ENCODE data around the gene RBP5.

RBP5 gene

GRCh38 chr12:7144414-7145120 lies 15.9 kb upstream of the RBP5 start:
- DNase-seq, result no peak

- no peak for DNase-seq
These were observed 14.9 kb upstream of the RBP5 start for GRCh38 chr12:7143564-7143963.

- no peak for DNase-seq
These were observed 14.2 kb upstream of the RBP5 start for GRCh38 chr12:7142809-7143465.

GRCh38 chr12:7142056-7142644 lies 13.5 kb upstream of the RBP5 start:
- peak; percentile 18 for DNase-seq

GRCh38 chr12:7141351-7142005 lies 12.8 kb upstream of the RBP5 start:
- DNase-seq, result no peak

- DNase-seq, result no peak
These were observed 10.5 kb upstream of the RBP5 start for GRCh38 chr12:7139200-7139599.

GRCh38 chr12:7137908-7138307 lies 9.2 kb upstream of the RBP5 start:
- DNase-seq, result no peak

- DNase-seq, result no peak
These were observed 8.0 kb upstream of the RBP5 start for GRCh38 chr12:7136676-7137075.

- DNase-seq, result no peak
These were observed 7.4 kb upstream of the RBP5 start for GRCh38 chr12:7136071-7136470.

GRCh38 chr12:7134396-7135166 lies 5.9 kb upstream of the RBP5 start:
- no peak for DNase-seq

GRCh38 chr12:7131502-7131866 lies 2.8 kb upstream of the RBP5 start:
- DNase-seq, result no peak

GRCh38 chr12:7130701-7131501 lies 2.2 kb upstream of the RBP5 start:
- no peak for DNase-seq

GRCh38 chr12:7129872-7130691 lies 1.4 kb upstream of the RBP5 start, which contains the start of gene CLSTN3:
TSS of gene CLSTN3 (plus strand) at chr12:7130371. CDS start at chr12:7130649, 278 bp downstream.
- no peak for DNase-seq

GRCh38 chr12:7129287-7129871 lies 690 bp upstream of the RBP5 start:
- no peak for DNase-seq

- no peak for DNase-seq
These were observed 618 bp downstream of the RBP5 start for GRCh38 chr12:7127916-7128626.

- no peak for DNase-seq
These were observed 3.0 kb downstream of the RBP5 start for GRCh38 chr12:7125632-7126227.

GRCh38 chr12:7123806-7124522 lies 4.7 kb downstream of the RBP5 start:
- DNase-seq, result no peak

GRCh38 chr12:7122811-7123769 lies 5.6 kb downstream of the RBP5 start:
- DNase-seq, result no peak

Measured in GF-D8 (cell line).